WERI-Rb-1 (cell line): ENCODE data around the gene MTIF3.

Source experiments
- DNase-seq: peaks from one replicate; pipeline ENCODE4 v3.0.0-alpha.2; 2020
- H3K27ac ChIP-seq: fragments of 250-450 bp; sonication (Bioruptor Pico); 2 replicates; pipeline ENCODE4 v1.5.1; 2020; ENCODE audit warnings: mild to moderate bottlenecking, moderate library complexity
- H3K27me3 ChIP-seq: fragments of 250-450 bp; sonication (Bioruptor Pico); 2 replicates; pipeline ENCODE4 v1.5.1; 2021; ENCODE audit warnings: mild to moderate bottlenecking, low read depth, moderate library complexity; ENCODE audit not compliant: insufficient read depth, severe bottlenecking
- H3K36me3 ChIP-seq: fragments of 250-450 bp; sonication (Bioruptor Pico); 2 replicates; pipeline ENCODE4 v1.5.1; 2020; ENCODE audit warnings: mild to moderate bottlenecking, moderate library complexity
- H3K4me3 ChIP-seq: 2 replicates; pipeline ENCODE4 v1.5.1; 2011; ENCODE audit warnings: low read depth, mild to moderate bottlenecking, control low read depth, low read length
- H3K9me3 ChIP-seq: fragments of 250-450 bp; sonication (Bioruptor Pico); 2 replicates; pipeline ENCODE4 v1.5.1; 2021; ENCODE audit warnings: mild to moderate bottlenecking, moderate library complexity; ENCODE audit not compliant: severe bottlenecking
- CTCF ChIP-seq: IDR thresholded peaks from 2 replicates; pipeline ENCODE4 v1.5.1; 2011; ENCODE audit warnings: low read depth, mild to moderate bottlenecking, control low read depth, inconsistent platforms, low read length

MTIF3 gene

GRCh38 chr13:27419328-27419727 lies 31.0 kb downstream of the MTIF3 start:
- TF ChIP-seq CTCF = no peak
- Histone ChIP-seq H3K27ac (no peak overlapping the region), H3K36me3 (no peaks in the 10 kb centered on the region), H3K4me3 (no peak overlapping the region), H3K27me3 (peaks cover 78% of the 10 kb centered on the region), H3K9me3 (peaks cover 7% of the 10 kb centered on the region)
- no peak for DNase-seq

GRCh38 chr13:27415116-27415515 lies 35.2 kb downstream of the MTIF3 start:
- Histone ChIP-seq H3K36me3 (no peaks in the 10 kb centered on the region), H3K4me3 (no peak overlapping the region), H3K27me3 (peaks cover 99% of the 10 kb centered on the region), H3K27ac (no peak overlapping the region), H3K9me3 (peaks cover 7% of the 10 kb centered on the region)
- no peak for TF ChIP-seq CTCF
- DNase-seq = no peak

- no peaks in the 10 kb centered on the region for H3K9me3 ChIP-seq
- no peak for TF ChIP-seq CTCF
- no peak overlapping the region for H3K4me3 ChIP-seq
- DNase-seq = no peak
- H3K36me3 ChIP-seq = no peaks in the 10 kb centered on the region
- H3K27me3 ChIP-seq = peaks cover 99% of the 10 kb centered on the region
- no peak overlapping the region for H3K27ac ChIP-seq
Measured at GRCh38 chr13:27411341-27411740, 39.0 kb downstream of the MTIF3 start.

- no peak overlapping the region for H3K27ac ChIP-seq
- H3K36me3 ChIP-seq = no peaks in the 10 kb centered on the region
- no peak for TF ChIP-seq CTCF
- H3K9me3 ChIP-seq = no peaks in the 10 kb centered on the region
- peaks cover 98% of the 10 kb centered on the region for H3K27me3 ChIP-seq
- no peak overlapping the region for H3K4me3 ChIP-seq
- no peak for DNase-seq
Measured at GRCh38 chr13:27409013-27409412, 41.4 kb downstream of the MTIF3 start.

- Histone ChIP-seq H3K9me3 (no peaks in the 10 kb centered on the region), H3K4me3 (no peak overlapping the region), H3K27me3 (peaks cover 98% of the 10 kb centered on the region), H3K27ac (no peak overlapping the region), H3K36me3 (no peaks in the 10 kb centered on the region)
- no peak for TF ChIP-seq CTCF
- DNase-seq = no peak
Measured at GRCh38 chr13:27408074-27408473, 42.3 kb downstream of the MTIF3 start.

- H3K27ac ChIP-seq = no peak overlapping the region
- peak; percentile 45 for DNase-seq
- peaks cover 98% of the 10 kb centered on the region for H3K27me3 ChIP-seq
- no peak overlapping the region for H3K4me3 ChIP-seq
- TF ChIP-seq CTCF = peak; percentile 74
- no peaks in the 10 kb centered on the region for H3K9me3 ChIP-seq
- H3K36me3 ChIP-seq = no peaks in the 10 kb centered on the region
Measured at GRCh38 chr13:27406178-27406939, 44.0 kb downstream of the MTIF3 start.
